Stimulated activated effector memory CD8-positive, alpha-beta T cell treated with anti-CD3 and anti-CD28 coated beads, Interleukin-12 subunit alpha, Interleukin-12 subunit beta, amount 100 ng/mL, for 72 hours (primary cell): ENCODE measurements around the gene TRIM3.

Experiments
- ATAC-seq: fragments of 150-1000 bp; cut with Tn5 transposase; 2 replicates; pipeline ENCODE4 v1.10.0; 2021
- DNase-seq, 2 donors: peaks; one replicate each; pipeline ENCODE4 v3.0.0; 2021 to 2022; ENCODE audit warnings: low spot score in 2 of 2
- H3K27ac Mint-ChIP-seq: one replicate; pipeline ENCODE4 v1.8.0; 2022; ENCODE audit warnings: mild to moderate bottlenecking, mixed read lengths
- H3K36me3 Mint-ChIP-seq: one replicate; pipeline ENCODE4 v1.8.0; 2022; ENCODE audit warnings: mild to moderate bottlenecking, mixed read lengths
- H3K4me1 Mint-ChIP-seq: one replicate; pipeline ENCODE4 v1.8.0; 2022; ENCODE audit warnings: mixed read lengths
- H3K4me3 Mint-ChIP-seq: one replicate; pipeline ENCODE4 v1.8.0; 2022; ENCODE audit warnings: mild to moderate bottlenecking, mixed read lengths
- H3K9me3 Mint-ChIP-seq: one replicate; pipeline ENCODE4 v1.8.0; 2022; ENCODE audit warnings: mixed read lengths

TRIM3 gene

DNA sequence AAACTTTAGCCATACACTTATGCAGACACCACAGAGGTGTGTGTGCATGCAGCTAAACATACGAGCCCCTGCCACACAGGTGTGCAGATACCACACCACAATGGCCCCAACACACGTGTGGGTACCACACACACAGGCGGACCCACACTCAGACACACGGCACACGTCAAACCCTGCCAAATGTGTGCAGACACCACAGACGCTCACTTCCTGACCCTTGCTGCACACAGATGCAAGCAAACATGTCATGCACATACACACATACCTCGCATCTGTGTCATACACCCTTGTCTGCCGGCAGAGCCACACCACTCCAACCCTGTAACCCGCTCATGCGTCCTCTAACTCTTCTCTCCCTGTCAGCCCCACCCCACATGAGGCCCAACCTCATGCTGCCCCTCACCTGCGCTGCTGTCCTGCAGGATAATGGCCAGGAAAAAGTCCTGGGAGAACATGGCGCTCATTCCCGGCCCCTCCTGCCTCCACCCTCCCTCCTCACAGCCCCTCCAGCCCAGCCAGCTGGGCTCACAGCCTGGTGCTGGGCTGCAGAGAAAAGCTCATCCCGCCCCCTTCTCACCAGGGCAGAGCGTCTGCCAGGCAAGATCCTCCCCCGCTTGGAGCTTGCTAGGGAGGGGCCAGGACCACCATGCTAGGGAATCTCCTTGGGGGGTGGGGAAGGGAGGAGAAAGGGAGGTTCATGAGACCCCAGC is 69.2 kb downstream of the TRIM3 start:
- Mint-ChIP-seq H3K27ac (peak overlapping the region; percentile 90), H3K36me3 (peaks cover 34% of the 10 kb centered on the region), H3K4me3 (peak overlapping the region; percentile 10), H3K4me1 (peaks cover 75% of the 10 kb centered on the region), H3K9me3 (no peaks in the 10 kb centered on the region)
- peak in 1 of 2 donors; percentile 49 for DNase-seq
- peak; percentile 66 for ATAC-seq

DNA sequence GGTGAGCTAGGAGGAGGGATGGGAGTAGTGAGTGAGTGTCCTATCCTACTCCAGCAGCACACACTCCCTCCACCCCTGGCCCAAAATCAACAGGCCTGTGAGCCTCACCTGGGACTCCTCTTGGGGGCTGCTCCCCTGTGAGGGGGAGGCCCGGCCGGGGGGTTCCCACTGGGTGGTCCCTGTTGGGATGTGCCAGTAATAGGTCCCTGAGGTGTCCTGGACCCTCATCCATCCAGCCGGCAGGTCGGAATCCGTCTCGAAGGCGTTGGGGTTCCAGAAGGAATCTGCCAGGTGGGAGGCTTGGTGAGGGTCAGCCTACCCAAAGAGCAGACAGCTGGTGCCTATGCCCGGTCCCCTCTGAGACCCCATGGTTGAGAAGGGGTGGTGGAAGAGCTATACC is 70.2 kb downstream of the TRIM3 start:
- ATAC-seq (no peak), DNase-seq (peak in 1 of 2 donors; percentile 49)
- H3K4me1 Mint-ChIP-seq, result peaks cover 82% of the 10 kb centered on the region
- peak overlapping the region; percentile 90 for H3K27ac Mint-ChIP-seq
- H3K9me3 Mint-ChIP-seq, result no peaks in the 10 kb centered on the region
- peaks cover 33% of the 10 kb centered on the region for H3K36me3 Mint-ChIP-seq
- peak overlapping the region; percentile 68 for H3K4me3 Mint-ChIP-seq

DNA sequence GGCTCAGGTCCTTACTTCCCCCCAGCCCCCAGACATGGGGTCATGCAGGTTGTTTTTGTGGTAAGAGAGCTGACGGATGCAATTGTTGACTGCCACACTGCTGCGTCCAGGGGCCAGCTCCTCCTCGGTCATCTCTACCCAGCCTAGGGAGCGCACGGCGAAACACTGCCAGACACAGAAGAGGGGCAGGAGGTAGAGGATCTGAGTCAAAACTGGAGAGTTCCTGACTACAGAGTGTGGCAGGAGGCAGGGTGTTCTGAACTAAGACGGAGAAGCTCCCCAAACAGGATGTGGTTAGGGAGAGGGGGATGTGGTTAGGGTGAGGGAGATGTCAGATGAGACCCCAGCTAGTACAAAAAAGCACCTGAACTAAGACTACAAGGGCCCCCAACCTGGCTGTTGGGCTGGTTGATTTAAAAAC is 71.2 kb downstream of the TRIM3 start:
- Mint-ChIP-seq H3K36me3 (peaks cover 37% of the 10 kb centered on the region), H3K4me1 (peaks cover 76% of the 10 kb centered on the region), H3K4me3 (peak overlapping the region; percentile 68), H3K9me3 (no peaks in the 10 kb centered on the region), H3K27ac (peak overlapping the region; percentile 90)
- ATAC-seq (peak; percentile 90), DNase-seq (peak; percentile 41 to 80)

DNA sequence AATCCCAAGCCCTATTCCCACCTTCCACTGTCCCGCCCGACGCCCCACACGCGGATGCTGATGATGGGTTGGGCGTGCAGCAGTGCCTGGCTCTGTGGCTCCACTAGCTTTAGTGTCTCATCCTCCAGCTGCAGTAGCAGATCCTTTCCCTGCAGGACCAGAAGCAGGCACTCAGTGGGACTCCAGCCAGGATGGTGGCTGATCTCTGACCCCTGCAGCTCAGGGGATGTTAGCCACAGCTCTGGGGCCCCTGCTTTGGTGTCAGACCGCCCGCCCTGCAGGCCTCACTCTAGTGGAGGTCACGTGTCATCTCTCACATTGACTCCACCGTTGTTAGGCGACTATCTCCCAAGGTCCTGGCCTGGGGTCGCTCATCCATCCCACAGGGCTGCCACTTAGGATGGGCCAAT is 71.7 kb downstream of the TRIM3 start:
- peaks cover 39% of the 10 kb centered on the region for H3K36me3 Mint-ChIP-seq
- no peaks in the 10 kb centered on the region for H3K9me3 Mint-ChIP-seq
- peak overlapping the region; percentile 68 for H3K4me3 Mint-ChIP-seq
- peak in 1 of 2 donors; percentile 75 for DNase-seq
- peak overlapping the region; percentile 90 for H3K27ac Mint-ChIP-seq
- peaks cover 72% of the 10 kb centered on the region for H3K4me1 Mint-ChIP-seq
- ATAC-seq, result peak; percentile 72

DNA sequence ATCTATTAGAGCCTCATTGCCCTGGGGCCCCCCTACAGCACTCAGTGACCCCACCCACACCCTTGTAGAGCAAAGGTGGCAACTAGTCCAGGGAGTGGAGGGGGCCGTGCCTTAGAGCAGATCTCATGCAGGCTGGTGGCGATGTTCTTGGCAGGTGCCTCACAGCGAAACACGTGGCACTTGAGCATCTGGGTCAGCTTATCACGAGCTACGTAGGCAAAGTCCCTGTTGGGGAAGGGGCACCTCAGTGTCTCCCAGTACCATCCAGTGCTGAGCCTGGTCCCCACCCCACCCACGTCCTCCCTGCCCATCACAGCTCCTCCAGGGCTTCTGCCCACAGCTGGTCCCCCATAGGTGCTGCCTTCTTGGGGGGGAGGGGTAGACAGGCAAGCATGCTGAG is 72.3 kb downstream of the TRIM3 start:
- Mint-ChIP-seq H3K4me1 (peaks cover 66% of the 10 kb centered on the region), H3K27ac (peak overlapping the region; percentile 90)

DNA sequence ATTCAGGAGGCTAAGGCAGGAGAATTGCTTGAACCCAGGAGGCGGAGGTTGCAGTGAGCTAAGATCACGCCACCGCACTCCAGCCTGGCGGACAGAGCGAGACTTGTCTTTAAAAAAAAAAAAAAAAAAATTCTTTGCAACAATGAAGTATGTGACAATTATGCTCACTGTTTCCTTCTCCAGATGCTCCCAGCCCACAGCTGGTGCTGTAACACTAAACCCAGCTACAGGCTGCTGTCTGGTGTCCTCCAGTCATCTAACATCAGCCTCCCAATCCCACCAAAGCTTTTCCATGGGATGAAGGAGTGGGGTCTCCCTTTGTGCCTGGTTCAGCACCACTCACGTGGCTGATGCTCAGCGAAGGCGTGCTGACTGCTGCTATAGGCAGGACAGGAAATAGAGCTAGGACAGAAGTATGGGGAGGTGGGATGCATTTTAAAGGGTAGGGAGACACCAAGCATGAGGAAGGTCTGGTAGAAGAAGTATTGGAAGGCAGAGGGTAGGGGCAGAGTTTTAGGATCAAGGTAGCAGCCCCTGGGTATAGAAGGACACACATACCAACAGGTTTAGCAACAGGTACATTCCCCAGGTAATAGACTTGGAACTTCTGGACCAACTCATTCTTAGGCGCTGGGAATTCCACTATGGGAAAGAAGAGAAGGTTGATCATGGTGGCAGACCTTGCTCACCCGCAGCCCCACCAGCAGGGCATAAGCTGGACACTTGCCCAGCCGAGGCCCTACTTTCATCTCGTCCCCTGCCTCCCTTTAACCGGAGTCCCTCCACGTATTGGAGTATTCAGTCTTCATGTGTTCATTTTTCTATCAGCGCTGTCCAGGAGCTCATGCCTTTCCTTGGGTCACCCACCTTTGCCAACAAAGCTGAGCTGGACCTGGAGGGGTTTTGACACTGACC is 73.1 kb downstream of the TRIM3 start:
- ATAC-seq (no peak), DNase-seq (no peak)
- no peaks in the 10 kb centered on the region for H3K9me3 Mint-ChIP-seq
- peaks cover 58% of the 10 kb centered on the region for H3K4me1 Mint-ChIP-seq
- H3K27ac Mint-ChIP-seq, result peak overlapping the region; percentile 90
- peaks cover 48% of the 10 kb centered on the region for H3K36me3 Mint-ChIP-seq
- no peak overlapping the region for H3K4me3 Mint-ChIP-seq

More for the DNA sequence above, 72.3 kb downstream of the TRIM3 start:
- no peak overlapping the region for H3K4me3 Mint-ChIP-seq
- H3K9me3 Mint-ChIP-seq, result no peaks in the 10 kb centered on the region
- H3K36me3 Mint-ChIP-seq, result peaks cover 41% of the 10 kb centered on the region
- DNase-seq, result no peak
- no peak for ATAC-seq
